ENCODE data around the gene VCY1B.
"Not testable (repeated sequence)": the region's sequence is repeated elsewhere in the genome, so short reads cannot be mapped to it uniquely, and the experiment has no call there.

The VCY1B gene

GRCh38 chrY:14055927-14056326 is at the start of gene VCY1B:
TSS of gene VCY1B (plus strand) at chrY:14056227. CDS start at chrY:14056290, 63 bp downstream.
- DNase-seq; in situ Hi-C loops (cut with MboI; ENCODE audit: low pct_unique_long_range_greater_than_20kb, low sequenced_read_pairs): not testable (repeated sequence)

- DNase-seq = not testable (repeated sequence)
Observed at GRCh38 chrY:14011916-14012315, 44.1 kb upstream of the VCY1B start.

GRCh38 chrY:14030395-14030794 is 25.6 kb upstream of the VCY1B start:
- DNase-seq; in situ Hi-C loops (cut with MboI; ENCODE audit: low pct_unique_long_range_greater_than_20kb, low sequenced_read_pairs): not testable (repeated sequence)

More at GRCh38 chrY:14011916-14012315, 44.1 kb upstream of the VCY1B start:
- in situ Hi-C loops (cut with MboI; ENCODE audit: low pct_unique_long_range_greater_than_20kb, low sequenced_read_pairs) = not testable (repeated sequence)

GRCh38 chrY:14085877-14086276 is 29.9 kb downstream of the VCY1B start:
- no peak for DNase-seq
- in situ Hi-C loops (cut with MboI; ENCODE audit: low pct_unique_long_range_greater_than_20kb, low sequenced_read_pairs) = no loop called here
